Fibroblast of lung (primary cell): ENCODE results near the gene CACNA1S. TPM values are rescaled to one million over a fixed set of nuclear protein-coding genes. Genes with fewer than 3 reads are reported as not detected.

Source experiments
- DNase-seq, 2 donors: peaks; one replicate each; pipeline versions ENCODE4 v3.0.0 to v3.0.0-alpha.2; 2010; ENCODE audit warnings: low read depth in 2 of 2
- H2AFZ ChIP-seq: 2 replicates; pipeline ENCODE4 v1.5.1; 2012; ENCODE audit warnings: low read length, control low read depth, inconsistent platforms
- H3K27ac ChIP-seq: 2 replicates; pipeline ENCODE4 v1.5.1; 2011; ENCODE audit warnings: low read length, control low read depth; ENCODE audit not compliant: insufficient read depth
- H3K27me3 ChIP-seq: 2 replicates; pipeline ENCODE4 v1.5.1; 2011; ENCODE audit warnings: mild to moderate bottlenecking, low read length; ENCODE audit not compliant: control insufficient read depth, insufficient read depth
- H3K36me3 ChIP-seq: 2 replicates; pipeline ENCODE4 v1.5.1; 2011; ENCODE audit warnings: low read length; ENCODE audit not compliant: control insufficient read depth, insufficient read depth
- H3K4me1 ChIP-seq: 2 replicates; pipeline ENCODE4 v1.5.1; 2011; ENCODE audit warnings: low read length; ENCODE audit not compliant: control insufficient read depth, insufficient read depth; ENCODE audit errors: extremely low read depth
- H3K4me2 ChIP-seq: 2 replicates; pipeline ENCODE4 v1.5.1; 2011; ENCODE audit warnings: low read length, control low read depth; ENCODE audit not compliant: insufficient read depth; ENCODE audit errors: extremely low read depth
- H3K4me3 ChIP-seq, 4 experiments: fragments of 200-600 bp in 1 of 4; sonication (generic) in 1 of 4; replicated peaks in 1 of 4; 2 replicates each; pipeline ENCODE4 v1.5.1; 2011 to 2016; ENCODE audit warnings: low read length in 4 of 4, low read depth in 3 of 4, mild to moderate bottlenecking in 3 of 4, control low read depth in 2 of 4, inconsistent platforms in 1 of 4, mixed read lengths in 1 of 4; ENCODE audit not compliant: insufficient read depth in 1 of 4; ENCODE audit errors: control extremely low read depth in 1 of 4
- H3K79me2 ChIP-seq: 2 replicates; pipeline ENCODE4 v1.5.1; 2012; ENCODE audit warnings: mild to moderate bottlenecking, low read length, inconsistent platforms; ENCODE audit not compliant: control insufficient read depth, insufficient read depth
- H3K9ac ChIP-seq: 2 replicates; pipeline ENCODE4 v1.5.1; 2011; ENCODE audit warnings: mild to moderate bottlenecking, low read length, control low read depth; ENCODE audit not compliant: insufficient read depth
- H3K9me3 ChIP-seq: 2 replicates; pipeline ENCODE4 v1.5.1; 2012; ENCODE audit warnings: low read depth, low read length; ENCODE audit not compliant: control insufficient read depth, insufficient read depth
- H4K20me1 ChIP-seq: 2 replicates; pipeline ENCODE4 v1.5.1; 2011; ENCODE audit warnings: low read length; ENCODE audit not compliant: control insufficient read depth, insufficient read depth; ENCODE audit errors: extremely low read depth
- EZH2 ChIP-seq: IDR thresholded peaks from 2 replicates; pipeline ENCODE4 v1.5.1; 2012; ENCODE audit warnings: low read length, control low read depth, mild to moderate bottlenecking; ENCODE audit errors: missing control alignments
- polyA plus RNA-seq, 2 donors: library from polyadenylated mRNA; depleted of rRNA in 1 of 2; stranded (reverse) in 1 of 2; unstranded in 1 of 2; fragments of >200 nt; gene quantifications; 2 replicates each; pipeline ENCODE4 v1.2.1, GENCODE V29; 2011 to 2012; ENCODE audit warnings: missing spikeins in 1 of 2
- total RNA-seq: library from RNA; depleted of rRNA; stranded (reverse); fragments of >200 nt; gene quantifications from 2 replicates; pipeline ENCODE4 v1.2.1, GENCODE V29; 2014
- TF ChIP-seq, protein P1 (sequence below), 2 donors: IDR thresholded peaks in 1 of 2; conservative IDR thresholded peaks in 1 of 2; 1 replicate in 1 of 2; 2 replicates in 1 of 2; pipeline ENCODE4 v1.5.1; 2011 to 2012; ENCODE audit warnings: low read length in 2 of 2, control low read depth in 1 of 2, inconsistent platforms in 1 of 2, low read depth in 1 of 2, mild to moderate bottlenecking in 1 of 2

CACNA1S gene
- total and polyA plus RNA-seq, 2 donors (not counting 1 experiment from before 2014, with no cell fraction given): not detected

- no peak for DNase-seq
- no peaks in the 10 kb centered on the region for H3K9me3 ChIP-seq
- no peaks in the 10 kb centered on the region for H4K20me1 ChIP-seq
- no peak overlapping the region for H3K27ac ChIP-seq
- no peaks in the 10 kb centered on the region for H3K36me3 ChIP-seq
- H3K4me2 ChIP-seq: no peak overlapping the region
- H3K4me1 ChIP-seq: no peaks in the 10 kb centered on the region
- no peak overlapping the region for H2AFZ ChIP-seq
- no peak for TF ChIP-seq EZH2
- TF ChIP-seq, protein P1, sequence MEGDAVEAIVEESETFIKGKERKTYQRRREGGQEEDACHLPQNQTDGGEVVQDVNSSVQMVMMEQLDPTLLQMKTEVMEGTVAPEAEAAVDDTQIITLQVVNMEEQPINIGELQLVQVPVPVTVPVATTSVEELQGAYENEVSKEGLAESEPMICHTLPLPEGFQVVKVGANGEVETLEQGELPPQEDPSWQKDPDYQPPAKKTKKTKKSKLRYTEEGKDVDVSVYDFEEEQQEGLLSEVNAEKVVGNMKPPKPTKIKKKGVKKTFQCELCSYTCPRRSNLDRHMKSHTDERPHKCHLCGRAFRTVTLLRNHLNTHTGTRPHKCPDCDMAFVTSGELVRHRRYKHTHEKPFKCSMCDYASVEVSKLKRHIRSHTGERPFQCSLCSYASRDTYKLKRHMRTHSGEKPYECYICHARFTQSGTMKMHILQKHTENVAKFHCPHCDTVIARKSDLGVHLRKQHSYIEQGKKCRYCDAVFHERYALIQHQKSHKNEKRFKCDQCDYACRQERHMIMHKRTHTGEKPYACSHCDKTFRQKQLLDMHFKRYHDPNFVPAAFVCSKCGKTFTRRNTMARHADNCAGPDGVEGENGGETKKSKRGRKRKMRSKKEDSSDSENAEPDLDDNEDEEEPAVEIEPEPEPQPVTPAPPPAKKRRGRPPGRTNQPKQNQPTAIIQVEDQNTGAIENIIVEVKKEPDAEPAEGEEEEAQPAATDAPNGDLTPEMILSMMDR (conservative IDR thresholded peaks at IDR 0.05 in 1 of 2, IDR thresholded peaks at IDR 0.05 in 1 of 2; ENCODE audit: low read depth in 1 of 2, low read length in 2 of 2): no peak
- no peak overlapping the region for H3K9ac ChIP-seq
- peaks cover 6% of the 10 kb centered on the region for H3K27me3 ChIP-seq
- no peaks in the 10 kb centered on the region for H3K79me2 ChIP-seq
- H3K4me3 ChIP-seq: no peak overlapping the region
Observed at GRCh38 chr1:201002510-201002909, 109.7 kb downstream of the CACNA1S start.

- no peaks in the 10 kb centered on the region for H3K79me2 ChIP-seq
- H3K9me3 ChIP-seq: no peaks in the 10 kb centered on the region
- no peaks in the 10 kb centered on the region for H3K4me1 ChIP-seq
- H3K27me3 ChIP-seq: peaks cover 6% of the 10 kb centered on the region
- H3K4me3 ChIP-seq: no peak overlapping the region
- H3K9ac ChIP-seq: no peak overlapping the region
- H3K4me2 ChIP-seq: no peak overlapping the region
- H3K36me3 ChIP-seq: no peaks in the 10 kb centered on the region
- TF ChIP-seq EZH2: no peak
- TF ChIP-seq, protein P1 (conservative IDR thresholded peaks at IDR 0.05 in 1 of 2, IDR thresholded peaks at IDR 0.05 in 1 of 2; ENCODE audit: low read depth in 1 of 2, low read length in 2 of 2): no peak
- H2AFZ ChIP-seq: no peak overlapping the region
- H4K20me1 ChIP-seq: no peaks in the 10 kb centered on the region
- DNase-seq: no peak
- no peak overlapping the region for H3K27ac ChIP-seq
Observed at GRCh38 chr1:201001962-201002361, 110.3 kb downstream of the CACNA1S start.

DNA sequence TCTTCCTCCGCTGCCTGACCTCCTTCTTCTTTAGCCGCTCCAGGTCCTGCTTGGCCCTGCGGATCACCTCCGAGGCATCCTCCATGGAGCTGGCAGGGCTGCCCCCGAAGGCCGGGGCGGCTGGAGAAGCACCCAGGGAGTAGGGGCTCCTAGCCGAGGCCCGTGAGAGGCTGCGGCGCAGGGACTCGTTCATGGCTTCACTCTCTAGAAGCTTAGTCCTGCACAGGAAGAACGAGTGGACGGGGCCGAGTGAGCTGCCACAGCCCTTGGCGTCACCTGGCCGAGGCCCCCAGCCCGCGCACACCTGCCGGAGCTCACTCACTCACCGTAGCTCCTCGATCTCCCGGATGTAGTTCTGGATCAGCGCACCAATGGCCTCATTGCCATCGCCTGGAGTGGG is 111.8 kb downstream of the CACNA1S start:
- Histone ChIP-seq H3K79me2 (no peaks in the 10 kb centered on the region), H3K4me3 (no peak overlapping the region), H3K4me1 (no peaks in the 10 kb centered on the region), H3K36me3 (no peaks in the 10 kb centered on the region), H4K20me1 (no peaks in the 10 kb centered on the region), H3K27me3 (peaks cover 6% of the 10 kb centered on the region), H2AFZ (no peak overlapping the region), H3K9me3 (no peaks in the 10 kb centered on the region), H3K27ac (no peak overlapping the region), H3K9ac (no peak overlapping the region), H3K4me2 (no peak overlapping the region)
- DNase-seq: no peak
- TF ChIP-seq, protein P1 (conservative IDR thresholded peaks at IDR 0.05 in 1 of 2, IDR thresholded peaks at IDR 0.05 in 1 of 2; ENCODE audit: low read depth in 1 of 2, low read length in 2 of 2): no peak
- TF ChIP-seq EZH2: no peak
